ENCODE measurements around the gene ANKRD37. TPM values are rescaled to one million over a fixed set of nuclear protein-coding genes. Genes with fewer than 3 reads are reported as not detected.

Gene ANKRD37
- total RNA-seq, result 13.4 and 14.4 TPM in 2 replicates

GRCh38 chr4:185396724-185397385 is at the start of gene ANKRD37:
TSS of gene ANKRD37 (plus strand) at chr4:185396841. CDS start at chr4:185396924, 83 bp downstream.

GRCh38 chr4:185395238-185395955 is 1.2 kb upstream of the ANKRD37 start, which contains the start of gene LRP2BP:
TSS of gene LRP2BP (minus strand) at chr4:185395924. CDS start at chr4:185378186, 17,738 bp downstream.

GRCh38 chr4:185425647-185426352 is 29.2 kb downstream of the ANKRD37 start, which contains the start of gene UFSP2:
TSS of gene UFSP2 (minus strand) at chr4:185425964. CDS start at chr4:185425868, 96 bp downstream.

Other genes starting within 250 kb of the ANKRD37 start
- 21.6 and 25.4 TPM in 2 replicates for gene CFAP97, start 192.8 kb upstream of the ANKRD37 start, total RNA-seq
- gene SNX25, start 187.2 kb upstream of the ANKRD37 start, total RNA-seq, result 17.9 and 22.6 TPM in 2 replicates
- gene LRP2BP, start 917 bp upstream of the ANKRD37 start, total RNA-seq, result under 0.01 TPM in 1 of 2 replicates, not detected in the other
- gene UFSP2, start 29.1 kb downstream of the ANKRD37 start, total RNA-seq, result 24.9 and 34.0 TPM in 2 replicates
- gene CCDC110, start 74.9 kb downstream of the ANKRD37 start, total RNA-seq, result 0.09 and 0.93 TPM in 2 replicates
- gene PDLIM3, start 138.7 kb downstream of the ANKRD37 start, total RNA-seq, result 11.3 and 179 TPM in 2 replicates